Ureter (tissue), 1 donor: ENCODE measurements around the gene PTH2R. TPM values are rescaled to one million over a fixed set of nuclear protein-coding genes. Genes with fewer than 3 reads are reported as not detected.
"Not testable (repeated sequence)": the region's sequence is repeated elsewhere in the genome, so short reads cannot be mapped to it uniquely, and the experiment has no call there.

Experiments used
- DNase-seq: peaks from one replicate; pipeline ENCODE4 v3.0.0-alpha.2; 2020; ENCODE audit warnings: low spot score
- total RNA-seq: library from RNA; stranded (reverse); gene quantifications from one replicate; pipeline ENCODE4 v1.2.4, GENCODE V29; 2023
- donor health status: DM: yes; HTN: yes; CAD: no.

PTH2R gene
- total RNA-seq, 1 donor from 2014 or later = not detected

GRCh38 chr2:208482453-208483015, 75.9 kb downstream of the PTH2R start:
- not testable (repeated sequence) for DNase-seq

DNA sequence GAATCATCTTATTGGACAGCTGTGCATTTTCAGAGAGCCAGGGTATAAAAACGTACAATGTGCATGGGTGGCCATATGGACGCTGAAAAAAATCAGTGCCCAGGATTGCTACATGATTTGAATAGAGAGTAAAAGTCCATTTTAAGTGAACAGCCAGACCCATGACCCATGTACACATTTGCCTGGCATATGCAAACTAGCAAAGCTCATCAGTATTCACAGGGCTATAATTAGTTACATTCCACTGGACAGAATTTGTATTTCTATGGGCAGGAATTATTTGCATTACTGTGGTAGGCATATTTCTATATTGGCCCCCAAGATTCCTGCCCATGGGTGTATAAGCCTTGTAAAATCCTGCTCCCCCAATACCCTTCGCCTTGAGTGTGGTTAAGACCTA, 78.8 kb downstream of the PTH2R start:
- no peak for DNase-seq

GRCh38 chr2:208488686-208489564, 82.3 kb downstream of the PTH2R start:
- no peak for DNase-seq

DNA sequence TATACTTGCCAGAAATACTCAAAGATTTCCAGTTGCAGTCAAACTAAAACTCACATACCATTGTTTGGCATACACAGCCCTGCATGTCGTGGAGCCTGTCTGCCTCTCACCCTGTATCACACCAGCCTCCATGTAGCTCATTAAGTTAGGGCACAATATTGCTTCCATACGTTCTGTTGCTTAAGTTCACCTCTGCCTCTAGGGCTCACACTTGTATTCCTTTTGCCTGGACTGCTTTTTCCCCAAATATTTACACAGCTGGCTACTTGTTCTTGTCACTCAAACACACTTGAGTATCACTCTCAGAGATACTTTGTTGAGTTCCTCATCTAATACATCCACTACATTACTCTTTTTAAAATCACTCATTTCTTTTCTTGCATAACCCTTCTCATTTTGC, 83.1 kb downstream of the PTH2R start:
- DNase-seq = no peak

DNA sequence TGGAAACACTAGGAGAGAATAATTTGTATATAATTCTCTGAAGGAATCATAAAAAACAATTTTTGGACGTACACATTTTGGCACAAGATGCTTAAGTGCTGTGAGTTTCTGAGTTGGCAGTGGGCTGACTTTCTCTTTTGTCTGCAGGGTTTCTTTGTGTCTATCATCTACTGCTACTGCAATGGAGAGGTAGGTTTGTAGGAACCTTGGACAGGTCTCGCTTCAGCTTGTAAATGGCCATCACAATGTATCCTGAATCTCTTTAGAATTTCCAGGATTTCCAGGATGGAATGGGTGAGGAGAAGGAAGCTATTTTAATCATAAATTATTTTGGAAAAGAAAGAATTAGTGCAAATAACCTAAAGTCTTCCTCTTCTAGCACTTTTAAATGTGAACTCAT, 83.9 kb downstream of the PTH2R start:
- no peak for DNase-seq

GRCh38 chr2:208491641-208492040, 85.0 kb downstream of the PTH2R start:
- no peak for DNase-seq

GRCh38 chr2:208492069-208492468, 85.5 kb downstream of the PTH2R start:
- DNase-seq = no peak

DNA sequence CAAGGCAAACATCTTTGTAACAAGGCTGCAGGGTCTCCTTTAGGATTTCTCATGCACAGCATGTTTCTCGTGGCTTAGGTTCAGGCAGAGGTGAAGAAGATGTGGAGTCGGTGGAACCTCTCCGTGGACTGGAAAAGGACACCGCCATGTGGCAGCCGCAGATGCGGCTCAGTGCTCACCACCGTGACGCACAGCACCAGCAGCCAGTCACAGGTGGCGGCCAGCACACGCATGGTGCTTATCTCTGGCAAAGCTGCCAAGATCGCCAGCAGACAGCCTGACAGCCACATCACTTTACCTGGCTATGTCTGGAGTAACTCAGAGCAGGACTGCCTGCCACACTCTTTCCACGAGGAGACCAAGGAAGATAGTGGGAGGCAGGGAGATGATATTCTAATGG, 86.6 kb downstream of the PTH2R start:
- no peak for DNase-seq

GRCh38 chr2:208496129-208496528, 89.5 kb downstream of the PTH2R start:
- DNase-seq = no peak

GRCh38 chr2:208501206-208501605, 94.6 kb downstream of the PTH2R start:
- DNase-seq = no peak

- DNase-seq = no peak
Measured at GRCh38 chr2:208502288-208502687, 95.7 kb downstream of the PTH2R start.

GRCh38 chr2:208505365-208505764, 98.8 kb downstream of the PTH2R start:
- DNase-seq = not testable (repeated sequence)

DNA sequence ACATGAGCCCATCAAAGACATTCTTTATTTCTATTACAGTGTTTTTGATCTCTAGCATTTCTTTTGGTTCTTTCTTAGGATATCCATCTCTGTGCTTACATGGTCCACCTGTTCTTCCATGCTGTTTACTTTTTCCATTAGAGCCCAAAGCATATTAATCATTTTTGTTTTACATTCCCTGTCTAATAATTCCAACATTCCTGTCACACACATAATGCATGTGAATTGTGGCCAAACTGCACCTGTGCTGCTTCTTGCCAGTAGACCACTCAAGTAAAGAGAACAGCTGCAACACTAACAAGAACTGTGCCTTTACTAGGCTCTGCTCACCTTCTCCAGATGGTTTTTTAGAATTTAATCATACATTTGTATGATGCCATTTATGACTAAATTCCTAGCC, 103.0 kb downstream of the PTH2R start:
- DNase-seq = no peak

DNA sequence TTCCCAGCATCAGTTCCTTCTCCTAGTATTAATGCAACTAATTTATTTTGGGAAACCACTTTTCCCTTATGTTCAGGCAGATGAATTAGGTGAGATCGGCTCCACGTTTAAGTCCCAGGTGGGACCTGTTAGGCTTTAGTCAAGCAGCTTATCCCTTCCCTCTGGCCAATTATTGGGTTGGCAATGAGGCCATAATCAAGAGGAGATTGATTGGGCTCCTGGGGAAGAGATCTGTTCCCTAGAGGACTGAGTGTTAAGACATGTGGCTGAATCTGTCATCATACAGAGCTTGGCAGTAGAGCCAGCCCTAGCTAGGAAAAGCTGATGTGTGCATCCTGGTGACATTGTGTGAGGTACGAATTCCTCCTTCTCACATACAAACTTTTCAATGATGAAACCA, 104.4 kb downstream of the PTH2R start:
- no peak for DNase-seq

DNA sequence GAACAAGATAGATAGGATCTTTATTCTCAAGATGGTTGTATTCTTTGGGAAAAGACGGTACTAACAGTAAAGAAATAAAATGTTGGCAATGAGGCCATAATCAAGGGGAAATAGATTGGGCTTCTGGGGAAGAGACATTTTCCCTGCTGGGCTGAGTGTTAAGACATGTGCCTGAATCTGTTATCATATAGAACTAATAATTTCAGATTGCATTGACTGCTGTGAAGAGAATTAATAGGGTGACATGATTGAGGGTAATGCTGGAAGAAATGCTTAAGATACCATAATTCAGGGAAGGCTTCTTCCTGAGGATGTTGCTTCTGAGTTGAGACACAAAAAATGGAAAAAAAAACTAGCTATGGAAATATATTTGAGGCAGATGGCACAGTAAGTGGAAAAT, 105.0 kb downstream of the PTH2R start:
- DNase-seq = no peak

DNA sequence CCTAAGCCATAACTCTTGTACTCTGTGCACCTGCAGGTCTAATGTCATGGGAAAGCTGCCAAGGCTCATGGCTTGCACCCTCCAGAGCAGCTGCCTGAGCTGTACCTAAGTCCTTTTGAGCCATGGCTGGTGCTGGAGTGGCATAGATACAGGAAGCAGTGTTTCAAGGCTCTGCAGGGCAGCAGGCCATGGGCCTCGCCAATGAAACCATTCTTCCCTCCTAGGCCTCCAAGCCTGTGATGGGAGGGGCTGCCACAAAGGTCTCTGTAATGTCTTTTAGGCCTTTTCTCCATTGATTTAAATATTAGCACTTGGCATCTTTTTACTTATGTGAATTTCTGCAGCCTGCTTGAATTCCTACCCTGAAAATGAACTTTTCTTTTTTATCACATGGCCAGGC, 108.5 kb downstream of the PTH2R start:
- no peak for DNase-seq

- DNase-seq = not testable (repeated sequence)
Measured at GRCh38 chr2:208523069-208523468, 116.5 kb downstream of the PTH2R start.

GRCh38 chr2:208525165-208525564, 118.6 kb downstream of the PTH2R start:
- not testable (repeated sequence) for DNase-seq

- no peak for DNase-seq
Measured at GRCh38 chr2:208529796-208530195, 123.2 kb downstream of the PTH2R start.

DNA sequence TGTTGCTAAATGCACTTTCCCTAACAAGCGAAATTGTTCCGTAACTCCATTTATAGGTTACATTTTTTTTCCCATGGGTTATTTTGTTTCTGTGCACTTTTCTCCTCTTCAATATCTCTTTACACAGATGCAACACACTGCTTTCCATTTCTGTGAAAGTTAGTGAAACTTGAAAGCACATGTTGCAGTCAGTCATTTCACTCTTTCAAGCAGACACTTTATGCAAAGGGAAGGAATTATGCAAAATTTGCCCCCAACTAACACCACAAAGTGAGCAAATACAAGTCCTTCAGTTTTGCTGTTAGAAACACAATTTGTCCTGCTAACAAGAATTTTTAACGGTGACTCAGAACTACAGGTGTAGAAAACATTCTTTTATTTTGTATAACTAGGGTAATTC, 124.8 kb downstream of the PTH2R start:
- no peak for DNase-seq

DNA sequence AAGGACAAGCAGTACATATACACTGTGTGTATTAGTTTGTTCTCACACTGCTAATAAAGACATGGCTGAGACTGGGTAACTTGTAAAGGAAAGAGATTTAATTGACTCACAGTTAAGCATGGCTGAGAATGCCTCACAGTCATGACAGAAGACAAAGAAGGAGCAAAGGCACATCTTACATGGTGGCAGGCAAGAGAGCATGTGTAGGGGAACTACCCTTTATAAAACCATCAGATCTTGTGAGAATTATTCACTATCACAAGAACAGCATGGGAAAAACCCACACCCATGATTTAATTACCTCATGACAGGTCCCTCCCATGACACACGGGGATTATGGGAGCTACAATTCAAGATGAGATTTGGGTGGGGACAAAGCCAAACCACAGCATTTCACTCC, 129.0 kb downstream of the PTH2R start:
- DNase-seq = not testable (repeated sequence)

- no peak for DNase-seq
Measured at GRCh38 chr2:208541461-208541988, 134.9 kb downstream of the PTH2R start.

- no peak for DNase-seq
Measured at GRCh38 chr2:208541989-208542464, 135.4 kb downstream of the PTH2R start.
